Endothelial cell of umbilical vein (primary cell): Measurements from ENCODE around the gene MCC. TPM values are rescaled to one million over a fixed set of nuclear protein-coding genes. Genes with fewer than 3 reads are reported as not detected.

Source experiments
- BruUV-seq: library from RNA; stranded (reverse); fragments of 400-500 nt; replicated peaks from 2 replicates; lab custom pipeline; 2021; lab: Mats Ljungman, UMichigan
- CTCF ChIA-PET: fragments of 300-600, 350-600 bp; sonication (Branson Sonifier 250); formaldehyde crosslinking; loops from one replicate; lab custom pipeline; 2021; ENCODE audit warnings: antibody characterized with exemption, inconsistent platforms; lab: Charles Lee
- POLR2A ChIA-PET: fragments of 300-600, 350-600 bp; sonication (Branson Sonifier 250); formaldehyde crosslinking; loops from one replicate; lab custom pipeline; 2021; ENCODE audit warnings: antibody characterized with exemption, inconsistent platforms; lab: Charles Lee
- DNase-seq: peaks from one replicate; pipeline ENCODE4 v3.0.0-alpha.2; 2011; ENCODE audit warnings: low read depth, low spot score
- FAIRE-seq: peaks from 2 replicates; lab custom pipeline; 2011; peaks lifted over from hg19 to GRCh38; lab: Jason Lieb, UNC
- H2AFZ ChIP-seq: 2 replicates; pipeline ENCODE4 v1.6.0; 2012; ENCODE audit warnings: low read depth, low read length, control low read depth, inconsistent platforms
- H3K27ac ChIP-seq: 2 replicates; pipeline ENCODE4 v1.5.1; 2011; ENCODE audit warnings: low read depth, mild to moderate bottlenecking, control low read depth, low read length, moderate library complexity; ENCODE audit not compliant: insufficient read depth
- H3K27me3 ChIP-seq, 2 experiments: 2 replicates each; pipeline versions ENCODE4 v1.6.0 to v1.6.1; 2011; ENCODE audit warnings: low read length in 2 of 2, mixed read lengths in 1 of 2; ENCODE audit not compliant: control insufficient read depth in 2 of 2, insufficient read depth in 2 of 2
- H3K36me3 ChIP-seq, 2 experiments: 2 replicates in 1 of 2; 3 replicates in 1 of 2; pipeline ENCODE4 v1.5.1; 2011; ENCODE audit warnings: low read length in 2 of 2, mild to moderate bottlenecking in 1 of 2, moderate library complexity in 1 of 2; ENCODE audit not compliant: control insufficient read depth in 2 of 2, insufficient read depth in 2 of 2; ENCODE audit errors: extremely low read depth in 1 of 2
- H3K4me1 ChIP-seq: 3 replicates; pipeline ENCODE4 v1.5.1; 2011; ENCODE audit warnings: mild to moderate bottlenecking, low read length; ENCODE audit not compliant: control insufficient read depth, insufficient read depth; ENCODE audit errors: extremely low read depth
- H3K4me2 ChIP-seq: 2 replicates; pipeline ENCODE4 v1.6.1; 2011; ENCODE audit warnings: low read length, control low read depth, mixed read lengths; ENCODE audit not compliant: insufficient read depth
- H3K4me3 ChIP-seq, 3 experiments: fragments of 200-600 bp in 1 of 3; sonication (generic), shearing (Covaris generic) in 1 of 3; replicated peaks in 1 of 3; 2 replicates each; pipeline ENCODE4 v1.5.1; 2011 to 2016; ENCODE audit warnings: control low read depth in 3 of 3, low read length in 3 of 3, mild to moderate bottlenecking in 2 of 3, inconsistent platforms in 1 of 3, low read depth in 1 of 3, moderate library complexity in 1 of 3; ENCODE audit not compliant: insufficient read depth in 1 of 3
- H3K79me2 ChIP-seq: 2 replicates; pipeline ENCODE4 v1.6.0; 2012; ENCODE audit warnings: low read length, inconsistent platforms; ENCODE audit not compliant: control insufficient read depth, insufficient read depth
- H3K9ac ChIP-seq: replicated peaks from 2 replicates; pipeline ENCODE3; 2011; ENCODE audit warnings: low read length, control low read depth; ENCODE audit not compliant: insufficient read depth; ENCODE audit errors: extremely low read depth
- H3K9me1 ChIP-seq: replicated peaks from 3 replicates; pipeline ENCODE4 v1.6.0; 2011; ENCODE audit warnings: mild to moderate bottlenecking, low read length; ENCODE audit not compliant: control insufficient read depth, insufficient read depth; ENCODE audit errors: extremely low read depth
- H3K9me3 ChIP-seq: replicated peaks from 2 replicates; pipeline ENCODE4 v1.5.1; 2012; ENCODE audit warnings: low read length, inconsistent platforms; ENCODE audit not compliant: control insufficient read depth, insufficient read depth
- H4K20me1 ChIP-seq: replicated peaks from 2 replicates; pipeline ENCODE3; 2011; ENCODE audit warnings: mild to moderate bottlenecking, low read length; ENCODE audit not compliant: control insufficient read depth, insufficient read depth; ENCODE audit errors: extremely low read depth
- CTCF ChIP-seq, 2 donors: IDR thresholded peaks; 1 replicate in 1 of 2; 2 replicates in 1 of 2; pipeline ENCODE4 v1.5.1; 2011; ENCODE audit warnings: low read length in 2 of 2, mild to moderate bottlenecking in 2 of 2, moderate library complexity in 2 of 2, control low read depth in 1 of 2, inconsistent platforms in 1 of 2, low read depth in 1 of 2; ENCODE audit not compliant: insufficient read depth in 1 of 2; ENCODE audit errors: extremely low read depth in 1 of 2
- EZH2 ChIP-seq: IDR thresholded peaks from 2 replicates; pipeline ENCODE4 v1.6.1; 2012; ENCODE audit warnings: borderline replicate concordance, low read depth, mild to moderate bottlenecking, moderate library complexity, low read length, inconsistent platforms; ENCODE audit not compliant: severe bottlenecking
- FOS ChIP-seq: IDR thresholded peaks from 2 replicates; pipeline ENCODE4 v1.6.1; 2011; ENCODE audit warnings: mild to moderate bottlenecking, low read length, moderate library complexity, borderline replicate concordance; ENCODE audit not compliant: insufficient read depth
- GATA2 ChIP-seq: IDR thresholded peaks from 2 replicates; pipeline ENCODE4 v1.7.0; 2011; ENCODE audit warnings: low read depth, mild to moderate bottlenecking, moderate library complexity, mixed read lengths, low read length; ENCODE audit not compliant: insufficient read length, insufficient read depth
- JUN ChIP-seq: IDR thresholded peaks from 2 replicates; pipeline ENCODE4 v1.6.1; 2011; ENCODE audit warnings: borderline replicate concordance, low read depth; ENCODE audit not compliant: insufficient read length, insufficient read depth
- MYC ChIP-seq: IDR thresholded peaks from one replicate; pipeline ENCODE4 v1.6.1; 2011; ENCODE audit warnings: mild to moderate bottlenecking, low read depth, low read length
- POLR2A ChIP-seq: IDR thresholded peaks from 2 replicates; pipeline ENCODE4 v1.6.1; 2012; ENCODE audit warnings: low read depth, mild to moderate bottlenecking, control low read depth, low read length
- POLR2AphosphoS5 ChIP-seq: IDR thresholded peaks from 2 replicates; pipeline ENCODE4 v1.6.1; 2012; ENCODE audit warnings: low read depth, mild to moderate bottlenecking, control low read depth, low read length, moderate library complexity; ENCODE audit not compliant: insufficient read depth
- dilution Hi-C: fragments of 300-500 bp; cut with MboI; formaldehyde crosslinking; loops from one replicate; pipeline ENCODE4 v1.15.0; 2019; ENCODE audit warnings: low sequenced_read_pairs; ENCODE audit not compliant: extremely low pct_ligation_motif_present
- intact Hi-C: fragments of 100-400 bp; cut with micrococcal nuclease; formaldehyde crosslinking; loops from one replicate; pipeline ENCODE4 v1.10.0; 2022
- polyA plus RNA-seq, 4 experiments: library from polyadenylated mRNA; depleted of rRNA in 3 of 4; stranded (reverse) in 3 of 4; unstranded in 1 of 4; fragments of >200 nt; gene quantifications; 2 replicates each; pipeline versions ENCODE4 v1.2.1 to v1.2.3, GENCODE V29; 2011 to 2012; ENCODE audit warnings: missing spikeins in 1 of 4
- total RNA-seq: library from RNA; stranded (reverse); gene quantifications from 2 replicates; pipeline ENCODE4 v1.2.3, GENCODE V29; 2021
- TF ChIP-seq, protein P1 (sequence below): IDR thresholded peaks from 2 replicates; pipeline ENCODE4 v1.6.1; 2011; ENCODE audit not compliant: insufficient read depth, insufficient read length

Gene MCC
- total and polyA plus RNA-seq, 2 donors (not counting 3 experiments of a cell fraction or from before 2014, with no cell fraction given) = 6.9 to 27.5 TPM

GRCh38 chr5:113296676-113297075, 191.6 kb downstream of the MCC start:
- intact Hi-C loops (no loop called here), dilution Hi-C loops (no loop called here)
- TF ChIP-seq JUN = no peak
- TF ChIP-seq, protein P1, sequence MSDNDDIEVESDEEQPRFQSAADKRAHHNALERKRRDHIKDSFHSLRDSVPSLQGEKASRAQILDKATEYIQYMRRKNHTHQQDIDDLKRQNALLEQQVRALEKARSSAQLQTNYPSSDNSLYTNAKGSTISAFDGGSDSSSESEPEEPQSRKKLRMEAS = no peak
- no peak for TF ChIP-seq POLR2AphosphoS5
- TF ChIP-seq MYC = no peak
- no peak for TF ChIP-seq GATA2
- no peak for TF ChIP-seq POLR2A
- TF ChIP-seq FOS = no peak
- TF ChIP-seq CTCF (IDR thresholded peaks at IDR 0.05; ENCODE audit: extremely low read depth in 1 of 2, insufficient read depth in 1 of 2, low read depth in 1 of 2, low read length in 2 of 2) = no peak
- no peak for TF ChIP-seq EZH2
- H3K27ac ChIP-seq = no peak overlapping the region
- H3K4me2 ChIP-seq = no peak overlapping the region
- DNase-seq (no peak), FAIRE-seq (peak; percentile 18)
- no peak overlapping the region for H2AFZ ChIP-seq
- peaks cover 13% of the 10 kb centered on the region for H3K79me2 ChIP-seq
- no peaks in the 10 kb centered on the region for H3K27me3 ChIP-seq
- H3K9me1 ChIP-seq = no peaks in the 10 kb centered on the region
- BruUV-seq = no TSS peak
- no peaks in the 10 kb centered on the region for H3K36me3 ChIP-seq
- no peaks in the 10 kb centered on the region for H4K20me1 ChIP-seq
- ChIA-PET POLR2A (no interaction called here), CTCF (interaction anchor here (1.1 kb wide), 1 partner anchor 227 kb away, joined by 3 read pairs; no protein-coding TSS in a partner anchor)
- H3K4me3 ChIP-seq = no peak overlapping the region
- H3K9me3 ChIP-seq = no peaks in the 10 kb centered on the region
- H3K9ac ChIP-seq = no peak overlapping the region
- peaks cover 19% of the 10 kb centered on the region for H3K4me1 ChIP-seq
